NCI-H2107 (cell line): ENCODE results near the gene SENP5.
A peak's percentile ranks its signal among the peaks of the same experiment; 100 is the strongest.

Experiments used
- DNase-seq: peaks from one replicate; lab custom pipeline; 2025; lab: John Stamatoyannopoulos, UW

Gene SENP5

DNA sequence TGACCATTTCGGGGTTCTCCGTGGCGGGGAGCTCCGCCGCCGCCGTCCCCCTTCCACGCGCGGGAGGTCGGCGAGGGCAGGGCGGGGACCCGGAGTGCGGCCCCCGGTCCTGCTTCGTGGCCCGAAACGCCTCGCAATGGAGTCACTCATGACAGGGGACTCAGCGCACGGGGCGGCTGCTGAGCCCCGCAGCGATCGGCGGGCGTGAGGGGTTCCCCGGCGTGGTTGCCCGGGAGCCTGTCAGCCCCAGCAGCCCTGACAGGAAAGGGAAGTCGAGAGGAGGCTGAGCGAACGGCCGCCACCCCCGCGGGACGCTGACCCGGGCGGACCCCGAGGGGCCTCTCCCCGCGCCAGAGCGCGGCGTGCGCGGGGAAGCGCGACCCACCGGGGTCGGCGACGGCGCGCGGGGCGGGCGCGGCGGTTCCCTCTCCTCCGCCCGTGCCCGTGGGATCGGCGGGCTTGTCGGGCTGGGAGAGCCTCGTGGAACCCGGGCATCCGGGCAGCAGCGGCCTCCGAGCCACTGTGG lies 101.5 kb downstream of the SENP5 start:
- DNase-seq = peak; percentile 26

DNA sequence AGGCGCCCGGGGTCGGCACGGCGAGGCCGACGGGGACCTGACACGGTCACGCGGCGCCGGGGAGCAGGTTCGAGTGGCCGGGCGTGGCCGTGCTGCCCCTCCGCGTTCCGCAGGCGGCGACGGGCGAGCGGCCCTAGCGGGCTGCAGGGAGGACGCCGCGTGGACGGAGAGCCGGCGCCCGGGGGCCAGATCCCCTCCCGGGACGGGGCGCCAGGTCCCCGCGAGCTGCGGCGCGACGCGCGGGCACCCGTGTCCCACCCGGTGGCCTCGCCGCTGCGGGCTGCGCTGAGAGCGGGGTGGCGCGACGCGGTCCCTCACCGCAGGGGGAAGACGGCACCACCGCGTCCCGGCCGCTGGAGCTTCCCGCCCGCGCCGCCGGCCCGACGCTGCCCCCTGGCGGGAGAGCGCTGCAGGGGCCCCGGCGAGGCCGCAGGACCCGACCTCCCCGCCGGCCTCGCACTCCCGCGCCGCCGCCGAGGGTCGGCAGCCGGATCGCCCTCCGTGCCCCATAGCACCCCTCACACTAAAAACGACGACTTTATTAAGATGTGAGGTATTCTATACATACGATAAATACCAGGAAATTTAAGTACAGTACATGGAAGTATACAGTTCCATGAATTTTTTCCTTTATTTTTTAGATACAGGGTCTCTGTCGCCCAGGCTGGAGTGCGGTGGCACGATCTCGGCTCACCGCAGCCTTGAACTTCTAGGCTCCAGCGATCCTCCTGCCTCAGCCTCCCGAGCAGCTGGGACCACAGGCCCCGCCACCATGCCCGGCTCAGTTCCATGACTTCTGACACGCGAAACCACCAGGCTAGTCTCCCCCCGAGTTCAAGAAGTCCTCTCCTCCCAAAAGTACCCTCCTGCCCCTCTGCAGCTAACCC lies 102.2 kb downstream of the SENP5 start:
- DNase-seq = peak; percentile 52

DNA sequence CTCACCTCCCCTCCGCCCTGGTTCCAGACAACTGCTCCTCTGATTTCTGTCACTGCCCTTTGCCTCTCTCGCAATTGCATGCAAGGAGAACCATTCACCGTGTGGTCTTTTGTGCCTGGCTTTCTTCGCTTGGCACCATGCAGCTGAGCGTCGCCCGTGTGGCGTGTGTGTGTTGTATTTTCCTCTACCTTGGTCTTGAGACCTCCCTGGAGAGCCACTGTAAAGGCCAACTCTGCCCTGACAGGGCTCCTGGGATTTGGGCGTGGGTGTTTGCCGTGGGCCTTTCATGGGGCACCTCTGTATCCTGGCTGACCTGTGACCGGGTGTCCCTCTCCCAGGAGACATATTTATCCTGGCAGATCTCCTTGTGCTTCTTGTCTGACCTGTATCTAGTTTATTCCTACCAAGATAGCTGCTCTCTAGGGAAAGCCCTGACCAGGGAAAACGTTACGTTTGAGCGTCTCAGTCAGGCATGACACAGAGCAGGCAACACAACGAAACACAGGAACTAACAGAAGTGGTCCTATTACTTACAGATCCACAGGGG lies 102.9 kb downstream of the SENP5 start:
- no peak for DNase-seq

DNA sequence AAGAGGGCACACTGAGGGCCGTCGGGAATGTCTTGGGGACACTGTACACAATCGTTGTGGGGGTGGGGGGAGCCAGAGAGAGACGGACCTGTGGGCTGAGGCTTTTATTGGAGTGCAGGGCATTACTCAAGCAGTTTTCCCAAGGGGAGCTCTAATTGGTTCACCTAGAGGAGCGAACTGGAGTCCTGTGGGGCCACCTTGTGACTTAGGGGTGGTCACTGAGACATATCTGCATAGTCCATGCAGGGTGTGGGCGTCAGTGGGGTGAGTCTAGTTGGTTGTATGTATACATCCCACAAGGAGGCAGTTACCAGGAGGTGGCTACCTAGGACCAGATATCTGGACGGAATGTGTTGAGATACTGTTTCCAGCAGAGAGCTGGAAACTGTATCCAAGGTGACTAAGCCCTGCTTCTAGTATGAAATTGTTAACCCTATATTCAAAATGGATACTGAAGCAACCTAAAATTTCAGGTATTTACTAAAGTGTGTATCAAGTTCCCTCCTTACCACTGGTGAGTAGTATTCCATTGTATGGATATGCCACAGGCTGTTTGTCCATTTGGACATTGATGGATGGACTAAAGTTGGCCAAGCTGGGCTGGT lies 103.5 kb downstream of the SENP5 start:
- DNase-seq = no peak

DNA sequence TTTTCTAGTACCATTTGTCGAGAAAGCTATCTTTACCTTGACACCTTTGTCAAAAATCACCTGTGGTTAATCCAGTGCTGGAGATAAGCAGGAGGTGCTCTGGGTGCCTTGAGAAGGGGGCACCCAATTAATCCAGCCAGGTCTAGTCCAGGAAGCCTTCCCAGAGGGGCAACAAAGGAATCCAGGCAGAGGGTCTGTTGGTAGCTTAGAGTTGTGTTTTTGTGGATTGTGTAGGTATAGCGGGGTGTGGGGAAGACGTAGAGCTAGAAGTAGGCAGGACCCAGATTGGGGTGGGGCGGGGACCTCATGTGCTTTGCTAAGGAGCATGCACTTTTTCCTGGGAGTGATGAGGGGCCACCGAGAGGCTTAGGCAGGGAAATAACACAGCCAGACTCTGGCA lies 106.9 kb downstream of the SENP5 start:
- no peak for DNase-seq

DNA sequence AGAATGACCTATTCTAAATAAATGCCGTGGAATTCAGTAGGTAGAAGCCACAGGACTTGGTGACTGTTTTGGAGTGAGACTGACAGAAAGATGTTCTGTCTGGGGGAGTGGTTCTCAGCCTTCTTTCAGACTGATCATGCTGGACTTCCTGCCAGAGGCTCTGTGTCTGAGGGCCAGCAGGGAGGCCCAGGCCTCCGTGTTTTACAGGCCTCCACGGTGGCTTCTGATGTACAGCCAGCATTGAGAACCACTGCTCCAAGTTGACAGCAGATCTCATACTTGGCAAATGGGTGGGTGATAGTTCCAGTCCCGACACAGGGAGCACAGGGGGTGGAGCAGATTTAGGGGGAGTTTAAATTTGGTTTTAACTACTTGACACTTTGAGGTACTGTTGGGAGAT lies 107.6 kb downstream of the SENP5 start:
- no peak for DNase-seq

DNA sequence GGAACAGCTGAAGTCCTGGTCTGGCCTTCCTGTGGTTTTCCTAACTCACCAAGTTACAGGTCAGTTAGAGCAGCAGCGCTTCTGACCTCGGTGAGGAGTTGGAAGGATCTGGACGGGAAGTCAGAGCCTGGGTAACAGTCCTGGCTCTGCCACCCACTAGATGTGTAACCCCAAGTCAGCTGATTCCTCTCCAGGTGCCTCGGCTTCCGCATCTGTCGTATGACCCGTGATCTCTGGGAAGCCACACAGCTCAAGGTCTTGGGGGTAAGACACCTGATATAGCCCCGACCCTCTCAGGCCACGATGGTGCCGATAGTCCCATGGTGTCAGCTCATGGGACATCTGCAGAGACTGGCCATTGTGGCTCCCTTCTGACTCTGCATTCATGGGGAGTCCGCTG lies 109.2 kb downstream of the SENP5 start:
- no peak for DNase-seq

DNA sequence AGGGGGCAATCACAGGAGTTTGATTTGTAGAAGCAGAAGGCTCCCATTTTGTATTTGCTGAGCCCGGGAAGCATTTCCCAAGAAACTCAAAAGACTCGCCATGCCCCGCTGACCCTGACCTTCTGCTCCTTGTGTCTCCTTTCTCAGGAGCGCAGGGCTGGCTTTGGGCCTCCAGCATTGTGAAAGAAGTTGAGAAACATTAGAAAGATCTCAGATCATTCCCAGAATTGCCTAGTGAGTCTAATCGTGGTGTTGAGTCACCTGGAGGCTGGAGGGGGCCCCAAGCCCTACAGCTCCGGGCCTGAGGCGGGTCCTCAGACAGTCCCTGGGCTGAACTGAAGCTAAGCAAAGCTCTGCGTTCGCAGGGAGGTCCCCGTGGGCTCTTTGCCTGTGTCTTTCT lies 111.8 kb downstream of the SENP5 start:
- no peak for DNase-seq

DNA sequence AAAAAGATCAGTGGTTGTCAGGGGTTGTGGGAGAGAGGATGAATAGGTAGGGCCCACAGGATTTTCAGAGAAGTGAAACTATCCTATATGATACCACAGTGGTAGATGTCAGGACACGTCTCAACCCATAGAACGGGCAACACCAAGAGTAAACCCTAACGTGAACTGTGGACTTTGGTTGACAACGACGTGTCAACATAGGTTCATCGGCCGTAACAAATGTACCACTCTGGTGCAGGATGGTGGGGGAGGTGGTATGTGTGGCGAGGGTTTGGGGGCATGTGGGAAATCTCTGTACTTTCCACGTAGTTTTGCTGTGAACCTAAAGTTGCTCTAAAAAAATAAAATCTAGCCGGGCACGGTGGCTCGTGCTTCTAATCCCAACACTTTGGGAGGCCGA lies 113.9 kb downstream of the SENP5 start:
- DNase-seq = no peak

DNA sequence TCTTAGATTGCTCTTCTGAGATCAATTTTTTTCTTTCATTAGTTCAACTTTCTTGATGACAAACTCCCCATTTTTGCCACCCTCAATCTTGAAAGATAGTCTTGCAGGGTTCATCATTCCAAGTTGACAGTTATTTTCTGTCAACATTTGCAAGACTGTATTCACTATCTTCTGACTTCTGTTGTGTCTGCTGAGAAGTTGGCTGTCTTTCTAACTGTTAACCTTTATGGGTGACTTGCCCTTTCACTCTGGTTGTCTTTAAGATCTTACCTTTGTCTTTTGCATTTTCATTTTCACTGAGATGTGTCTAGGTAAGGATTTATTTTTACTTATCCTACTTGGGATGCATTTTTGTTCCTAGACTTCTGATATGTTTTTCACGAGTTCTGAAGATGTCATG lies 115.5 kb downstream of the SENP5 start:
- DNase-seq = no peak
